GM18867 (cell line): Measurements from ENCODE around the gene ACTR3C.

Source experiments
- ATAC-seq: cut with Tn5 transposase; IDR thresholded peaks from one replicate; pipeline ENCODE4 v1.9.1; 2021; ENCODE audit warnings: mild to moderate bottlenecking, moderate library complexity; ENCODE audit not compliant: unreplicated experiment

The ACTR3C gene

GRCh38 chr7:150359622-150360362 is 36.4 kb upstream of the ACTR3C start:
- ATAC-seq, result no peak

DNA sequence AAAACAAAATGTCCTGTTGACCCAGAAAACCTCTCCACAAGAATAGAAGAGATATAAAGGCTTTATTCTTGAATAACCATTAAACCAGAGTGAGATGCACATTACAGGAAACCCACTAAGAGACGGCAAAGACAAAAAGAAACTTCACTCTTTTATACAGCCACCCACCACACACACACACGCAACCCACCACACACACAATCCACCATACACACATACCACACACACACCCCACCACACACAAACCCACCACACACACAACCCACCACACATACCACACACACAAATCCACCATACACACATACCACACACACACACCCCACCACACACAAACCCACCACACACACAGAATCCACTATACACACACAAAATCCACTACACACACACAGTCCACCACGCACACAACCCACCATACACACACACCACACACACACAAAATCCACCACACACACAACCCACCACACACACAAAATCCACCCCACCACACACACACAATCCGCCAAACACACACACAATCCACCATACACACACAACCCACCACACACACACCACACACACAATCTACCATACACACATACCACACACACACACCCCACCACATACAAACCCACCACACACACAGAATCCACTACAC is 35.8 kb upstream of the ACTR3C start:
- no peak for ATAC-seq

DNA sequence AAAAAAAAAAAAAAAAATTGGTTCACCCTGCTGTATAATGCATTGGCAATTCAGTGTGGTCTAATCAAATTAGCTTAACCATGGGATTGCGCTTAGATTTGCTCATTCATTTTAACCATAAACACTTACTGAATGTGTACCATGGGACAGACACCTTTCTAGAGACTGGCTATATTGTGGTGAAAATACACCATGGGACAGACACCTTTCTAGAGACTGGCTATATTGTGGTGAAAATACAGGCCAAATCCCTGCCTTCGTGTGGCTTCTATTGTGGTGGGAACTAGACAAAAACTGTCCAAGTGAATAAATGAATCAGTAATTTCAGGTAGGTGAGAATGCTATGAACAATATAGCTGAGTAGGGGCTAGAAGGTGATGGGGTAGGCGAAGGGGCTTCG is 35.1 kb upstream of the ACTR3C start:
- ATAC-seq, result no peak

GRCh38 chr7:150357771-150358427 is 34.6 kb upstream of the ACTR3C start:
- no peak for ATAC-seq

GRCh38 chr7:150357270-150357669 is 33.9 kb upstream of the ACTR3C start:
- ATAC-seq, result no peak

GRCh38 chr7:150356265-150356897 is 33.0 kb upstream of the ACTR3C start:
- no peak for ATAC-seq

DNA sequence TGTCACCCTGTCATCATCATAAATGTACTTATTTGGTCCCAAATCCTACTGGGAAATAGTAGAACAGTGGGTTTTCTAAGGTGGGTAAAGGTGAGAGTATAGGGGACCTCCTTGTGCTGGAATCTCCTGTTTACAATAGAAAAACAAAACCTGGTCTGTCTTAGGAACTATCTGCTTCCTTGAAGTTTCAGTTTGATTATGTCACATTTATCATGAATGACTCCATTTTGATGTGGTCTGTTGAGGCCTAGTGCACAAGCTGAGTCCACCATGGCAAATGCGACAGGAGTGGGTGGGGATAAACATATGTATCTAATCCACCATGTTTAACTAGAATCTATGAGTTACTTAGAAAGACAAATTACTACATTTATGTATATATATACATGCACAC is 32.3 kb upstream of the ACTR3C start:
- ATAC-seq, result no peak

DNA sequence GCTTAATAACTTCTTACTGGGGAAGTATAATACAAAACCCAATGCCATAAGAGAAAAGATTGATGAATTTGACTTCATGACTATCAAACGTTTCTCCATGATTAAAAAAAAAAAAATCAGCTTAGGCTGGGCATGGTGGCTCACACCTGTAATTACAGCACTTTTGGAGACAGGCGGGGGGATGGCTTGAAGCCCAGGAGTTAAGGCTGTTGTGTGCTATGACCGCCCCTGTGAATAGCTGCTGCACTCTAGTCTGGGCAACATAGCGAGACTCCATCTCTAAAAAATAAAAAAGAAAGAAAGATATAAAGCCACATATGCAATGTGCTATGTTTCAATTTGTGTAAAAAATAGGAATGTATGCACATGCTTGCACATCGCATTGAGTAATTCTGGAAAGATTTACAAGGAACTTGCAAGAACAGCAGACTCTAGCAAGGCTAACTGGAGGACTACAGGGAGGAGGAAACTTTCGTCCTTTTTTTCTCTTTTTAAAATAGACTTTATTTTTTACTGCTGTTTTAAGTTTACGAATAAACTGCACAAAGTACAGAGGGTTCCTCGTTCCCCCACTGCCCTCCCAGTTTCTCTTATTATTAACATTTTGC is 28.3 kb upstream of the ACTR3C start:
- ATAC-seq, result no peak

GRCh38 chr7:150346922-150347321 is 23.6 kb upstream of the ACTR3C start:
- no peak for ATAC-seq

- ATAC-seq, result no peak
Observed at GRCh38 chr7:150345012-150345411, 21.7 kb upstream of the ACTR3C start.

GRCh38 chr7:150344299-150344698 is 21.0 kb upstream of the ACTR3C start:
- ATAC-seq, result no peak

GRCh38 chr7:150343225-150343624 is 19.9 kb upstream of the ACTR3C start:
- no peak for ATAC-seq

- no peak for ATAC-seq
Observed at GRCh38 chr7:150342121-150342408, 18.7 kb upstream of the ACTR3C start.

GRCh38 chr7:150341263-150342120 is 18.1 kb upstream of the ACTR3C start, which contains the start of gene RARRES2:
Gene RARRES2 (minus strand): TSS chr7:150341629. CDS start chr7:150340609, 1,020 bp downstream.
- ATAC-seq, result no peak

DNA sequence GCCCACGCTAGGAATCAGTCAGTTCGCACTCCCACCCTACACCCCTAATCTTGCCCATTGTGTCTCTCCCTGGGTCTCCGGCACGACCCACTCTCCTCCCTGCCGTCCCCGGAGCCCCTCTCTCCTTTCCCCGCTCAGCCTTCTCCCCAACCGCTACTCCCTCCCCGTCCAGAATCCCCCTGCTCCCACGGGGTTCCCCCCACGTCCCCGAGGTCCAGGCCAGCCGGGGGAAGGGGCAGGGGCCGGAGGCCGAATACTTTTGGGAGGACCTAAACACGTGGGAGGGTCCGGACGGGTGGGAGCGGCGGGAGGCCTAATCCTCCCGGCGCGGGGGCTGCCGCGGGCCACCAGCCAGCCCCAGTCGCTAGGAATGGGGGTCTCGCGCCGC is 17.5 kb upstream of the ACTR3C start:
- ATAC-seq, result no peak

- no peak for ATAC-seq
Observed at GRCh38 chr7:150340024-150340749, 16.8 kb upstream of the ACTR3C start.

DNA sequence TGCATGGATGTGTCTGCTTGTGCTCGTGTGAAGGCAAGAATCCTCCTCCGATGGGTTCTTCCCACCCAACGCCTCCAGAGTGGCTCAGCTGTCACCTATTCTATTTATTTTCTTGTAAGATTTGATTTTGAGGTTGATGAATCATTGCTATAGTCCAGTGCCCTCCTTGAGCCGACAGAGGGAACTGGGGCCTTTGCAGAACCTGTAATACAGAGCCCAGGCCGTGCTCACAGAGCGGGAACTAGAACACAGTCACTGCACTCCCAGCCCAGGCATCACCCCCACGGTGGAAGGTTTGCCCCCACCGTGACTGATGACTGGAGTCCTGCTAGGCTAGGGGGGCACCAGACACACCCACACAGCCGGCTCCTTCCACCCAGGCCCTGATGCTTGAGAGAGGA is 16.1 kb upstream of the ACTR3C start:
- no peak for ATAC-seq

DNA sequence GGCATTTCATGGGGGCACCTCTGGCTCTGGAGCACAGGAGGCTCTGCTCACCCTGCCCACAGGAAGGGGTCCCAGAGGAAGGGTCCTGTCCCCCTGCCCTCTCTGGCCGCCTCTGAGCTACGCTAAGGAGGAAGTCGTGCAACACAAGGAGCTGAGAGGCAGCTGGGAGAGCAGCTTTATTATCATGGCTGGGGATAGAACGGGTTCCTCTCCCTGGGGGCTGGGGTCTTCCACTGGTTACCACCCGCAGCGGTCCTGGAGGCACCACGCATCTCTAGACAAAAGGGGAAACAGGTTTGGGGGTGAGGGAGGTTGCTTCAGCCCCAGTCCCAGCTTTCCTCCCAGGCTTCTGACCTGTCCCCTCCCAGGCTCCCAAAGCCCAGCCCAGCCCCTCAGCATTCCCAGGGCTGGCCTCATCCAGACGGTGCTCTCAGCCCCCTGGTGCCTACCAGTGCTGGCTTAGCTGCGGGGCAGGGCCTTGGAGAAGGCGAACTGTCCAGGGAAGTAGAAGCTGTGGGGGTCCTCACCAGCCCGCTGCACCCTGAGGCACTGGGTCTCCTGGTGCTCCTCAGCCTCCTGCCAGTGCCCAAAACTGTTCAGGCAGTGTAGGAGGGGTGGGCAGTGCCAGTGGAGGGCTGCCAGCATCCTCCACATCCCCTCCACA is 15.0 kb upstream of the ACTR3C start:
- no peak for ATAC-seq

- no peak for ATAC-seq
Observed at GRCh38 chr7:150337659-150338081, 14.3 kb upstream of the ACTR3C start.
